Measurements from ENCODE around the gene SFXN4. TPM values are rescaled to one million over a fixed set of nuclear protein-coding genes. Genes with fewer than 3 reads are reported as not detected.

The SFXN4 gene
- total RNA-seq, 1 donor from 2014 or later: 19.9 TPM

DNA sequence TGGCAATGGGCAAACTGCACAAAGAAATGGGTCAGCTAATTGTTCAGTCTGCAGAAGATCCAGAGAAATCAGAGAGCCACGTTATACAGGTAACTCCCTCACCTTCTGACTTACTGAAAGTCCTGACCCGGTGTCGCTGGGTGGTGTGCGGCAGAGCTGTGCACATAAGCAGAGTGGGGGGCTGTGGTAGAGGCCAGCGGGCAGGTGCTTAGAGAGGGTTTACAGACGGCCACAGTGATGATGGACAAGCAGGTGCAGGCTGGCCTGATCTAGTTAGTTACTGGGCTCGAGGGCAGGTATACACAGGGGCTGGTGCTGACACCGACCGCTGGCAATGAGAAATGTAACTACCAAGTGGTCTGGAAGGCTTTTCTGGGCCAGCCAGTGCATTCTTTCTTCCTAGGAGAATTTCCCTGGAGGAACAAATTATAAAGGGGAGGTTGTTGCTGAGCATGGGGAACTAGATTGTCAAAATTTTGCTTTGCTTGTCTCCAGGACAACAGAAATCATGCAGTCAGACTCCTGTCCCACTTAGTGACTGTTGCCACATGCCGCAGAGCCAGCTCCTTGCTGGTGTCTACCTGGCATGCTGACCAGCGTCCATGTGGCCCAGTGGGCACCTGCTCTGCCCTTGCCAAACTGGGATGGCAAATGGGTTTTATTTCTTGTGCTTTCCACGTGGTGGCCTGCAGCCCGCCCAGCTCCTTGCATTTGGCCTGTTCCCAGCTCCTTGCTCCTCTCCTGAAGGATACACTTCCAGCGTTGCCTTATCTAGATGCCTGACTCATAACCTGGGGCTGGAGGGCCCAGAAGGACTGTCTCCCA, 32.8 kb downstream of the SFXN4 start:
- Mint-ChIP-seq H3K4me3 (no peak overlapping the region), H3K27me3 (ENCODE audit: low read depth) (no peaks in the 10 kb centered on the region), H3K36me3 (ENCODE audit: low read depth) (peaks cover 24% of the 10 kb centered on the region), H3K4me1 (no peaks in the 10 kb centered on the region), H3K27ac (ENCODE audit: unreplicated experiment) (peak overlapping the region; percentile 40), H3K9me3 (no peaks in the 10 kb centered on the region)
- TF ChIP-seq, protein P1, sequence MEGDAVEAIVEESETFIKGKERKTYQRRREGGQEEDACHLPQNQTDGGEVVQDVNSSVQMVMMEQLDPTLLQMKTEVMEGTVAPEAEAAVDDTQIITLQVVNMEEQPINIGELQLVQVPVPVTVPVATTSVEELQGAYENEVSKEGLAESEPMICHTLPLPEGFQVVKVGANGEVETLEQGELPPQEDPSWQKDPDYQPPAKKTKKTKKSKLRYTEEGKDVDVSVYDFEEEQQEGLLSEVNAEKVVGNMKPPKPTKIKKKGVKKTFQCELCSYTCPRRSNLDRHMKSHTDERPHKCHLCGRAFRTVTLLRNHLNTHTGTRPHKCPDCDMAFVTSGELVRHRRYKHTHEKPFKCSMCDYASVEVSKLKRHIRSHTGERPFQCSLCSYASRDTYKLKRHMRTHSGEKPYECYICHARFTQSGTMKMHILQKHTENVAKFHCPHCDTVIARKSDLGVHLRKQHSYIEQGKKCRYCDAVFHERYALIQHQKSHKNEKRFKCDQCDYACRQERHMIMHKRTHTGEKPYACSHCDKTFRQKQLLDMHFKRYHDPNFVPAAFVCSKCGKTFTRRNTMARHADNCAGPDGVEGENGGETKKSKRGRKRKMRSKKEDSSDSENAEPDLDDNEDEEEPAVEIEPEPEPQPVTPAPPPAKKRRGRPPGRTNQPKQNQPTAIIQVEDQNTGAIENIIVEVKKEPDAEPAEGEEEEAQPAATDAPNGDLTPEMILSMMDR (conservative IDR thresholded peaks at IDR 0.05): no peak
- no peak for DNase-seq (ENCODE audit: low read depth, low spot score)

DNA sequence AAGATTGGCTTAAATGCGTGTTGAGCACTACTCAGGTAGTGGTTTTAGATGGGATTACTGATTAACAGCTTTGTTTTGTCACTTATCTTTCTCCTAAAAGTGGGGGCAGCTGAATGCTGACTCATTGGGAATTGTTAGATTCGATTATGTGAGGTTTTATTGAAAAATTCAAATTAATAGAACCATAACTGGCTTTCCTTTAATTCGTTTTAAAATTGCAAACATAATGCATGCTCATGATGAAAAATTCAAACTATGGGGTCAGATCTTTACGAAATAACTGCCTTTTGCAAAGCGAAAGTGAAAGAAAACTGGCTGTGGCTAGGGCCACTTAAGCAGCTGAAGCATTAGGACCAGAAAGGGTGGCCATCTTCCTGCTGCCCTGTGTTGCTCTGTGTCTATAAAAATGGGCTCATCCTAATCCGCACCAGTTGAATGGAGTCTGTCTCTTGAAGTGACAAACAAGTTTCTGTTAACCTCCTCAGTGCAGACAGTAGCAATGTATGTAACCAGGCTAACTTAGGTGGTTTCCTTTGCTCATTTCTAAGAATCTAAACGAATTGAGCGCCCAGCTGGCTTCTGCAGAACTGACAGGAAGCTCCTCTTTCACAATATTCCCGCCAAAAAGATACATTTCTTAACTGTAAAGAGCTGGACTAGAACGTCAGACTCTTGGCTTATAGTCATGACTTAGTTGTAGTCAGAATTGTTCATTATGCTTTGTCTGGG, 33.8 kb downstream of the SFXN4 start:
- H3K9me3 Mint-ChIP-seq: no peaks in the 10 kb centered on the region
- peaks cover 24% of the 10 kb centered on the region for H3K36me3 Mint-ChIP-seq (ENCODE audit: low read depth)
- TF ChIP-seq, protein P1 (conservative IDR thresholded peaks at IDR 0.05): no peak
- DNase-seq (ENCODE audit: low read depth, low spot score): no peak
- no peaks in the 10 kb centered on the region for H3K4me1 Mint-ChIP-seq
- no peak overlapping the region for H3K27ac Mint-ChIP-seq (ENCODE audit: unreplicated experiment)
- H3K27me3 Mint-ChIP-seq (ENCODE audit: low read depth): no peaks in the 10 kb centered on the region
- no peak overlapping the region for H3K4me3 Mint-ChIP-seq

DNA sequence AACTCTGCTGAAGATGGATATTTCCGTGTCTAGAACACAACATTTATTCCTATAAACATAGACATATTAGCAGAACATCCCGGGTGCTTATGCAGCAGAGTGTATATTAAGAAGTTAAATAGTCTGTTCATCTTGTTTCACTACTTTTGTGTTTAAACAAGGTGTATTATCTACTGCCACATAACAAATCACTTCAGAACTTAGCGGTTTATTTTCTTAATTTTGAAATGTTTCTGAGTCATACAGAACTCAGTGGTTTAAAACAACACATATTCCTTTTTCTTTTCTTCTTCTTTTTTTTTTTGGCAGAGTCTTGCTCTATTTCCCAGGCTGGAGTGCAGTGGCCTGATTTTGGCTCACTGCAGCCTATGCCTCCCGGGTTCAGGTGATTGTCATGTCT, 35.8 kb downstream of the SFXN4 start:
- H3K36me3 Mint-ChIP-seq (ENCODE audit: low read depth): peaks cover 32% of the 10 kb centered on the region
- peaks cover 2% of the 10 kb centered on the region for H3K9me3 Mint-ChIP-seq
- H3K4me1 Mint-ChIP-seq: no peaks in the 10 kb centered on the region
- TF ChIP-seq, protein P1 (conservative IDR thresholded peaks at IDR 0.05): no peak
- no peaks in the 10 kb centered on the region for H3K27me3 Mint-ChIP-seq (ENCODE audit: low read depth)
- no peak overlapping the region for H3K4me3 Mint-ChIP-seq
- H3K27ac Mint-ChIP-seq (ENCODE audit: unreplicated experiment): no peak overlapping the region
- no peak for DNase-seq (ENCODE audit: low read depth, low spot score)

DNA sequence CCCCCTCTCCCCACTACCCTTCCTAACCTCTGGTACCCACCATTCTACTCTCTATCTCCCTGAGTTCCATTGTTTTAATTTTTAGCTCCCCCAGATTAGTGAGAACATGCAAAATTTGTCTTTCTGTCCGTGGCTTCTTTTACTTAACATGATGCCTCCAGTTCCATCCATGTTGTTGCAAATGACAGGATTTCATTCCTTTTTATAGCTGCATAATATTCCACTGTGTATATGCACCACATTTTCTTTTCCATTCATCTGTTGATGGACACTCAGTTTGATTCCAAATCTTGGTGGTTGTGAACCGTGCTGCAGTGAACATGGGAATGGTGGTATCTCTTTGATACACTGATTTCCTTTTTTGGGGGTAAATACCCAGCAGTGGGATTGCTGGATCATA, 39.6 kb downstream of the SFXN4 start:
- TF ChIP-seq, protein P1 (conservative IDR thresholded peaks at IDR 0.05): no peak
- Mint-ChIP-seq H3K4me1 (no peaks in the 10 kb centered on the region), H3K9me3 (peaks cover 2% of the 10 kb centered on the region), H3K27ac (ENCODE audit: unreplicated experiment) (no peak overlapping the region), H3K36me3 (ENCODE audit: low read depth) (peaks cover 23% of the 10 kb centered on the region), H3K27me3 (ENCODE audit: low read depth) (no peaks in the 10 kb centered on the region), H3K4me3 (no peak overlapping the region)
- DNase-seq (ENCODE audit: low read depth, low spot score): no peak

DNA sequence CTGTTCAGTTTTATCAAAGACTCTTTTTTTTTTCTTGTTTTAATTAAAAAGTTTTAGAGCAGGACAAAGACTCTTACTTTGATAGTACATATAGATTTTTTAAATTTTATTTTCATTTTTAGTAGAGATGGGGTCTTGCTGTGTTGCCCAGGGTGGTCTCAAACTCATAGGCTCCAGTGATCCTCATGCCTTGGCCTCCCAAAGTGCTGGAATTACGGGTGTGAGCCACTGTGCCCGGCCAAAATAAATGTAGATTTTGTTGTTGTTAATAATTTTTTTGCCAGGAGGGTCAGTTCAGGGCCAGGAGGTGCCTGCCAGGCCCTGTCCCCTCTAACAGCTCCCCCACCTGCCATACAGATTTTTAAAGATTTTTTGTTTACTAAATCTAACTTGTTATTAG, 44.6 kb downstream of the SFXN4 start:
- Mint-ChIP-seq H3K27ac (ENCODE audit: unreplicated experiment) (no peak overlapping the region), H3K4me1 (no peaks in the 10 kb centered on the region), H3K9me3 (peaks cover 1% of the 10 kb centered on the region), H3K4me3 (no peak overlapping the region), H3K27me3 (ENCODE audit: low read depth) (no peaks in the 10 kb centered on the region), H3K36me3 (ENCODE audit: low read depth) (peaks cover 8% of the 10 kb centered on the region)
- TF ChIP-seq, protein P1 (conservative IDR thresholded peaks at IDR 0.05): no peak
- DNase-seq (ENCODE audit: low read depth, low spot score): no peak
